Measurements from ENCODE around the gene TAF6L. TPM values are rescaled to one million over a fixed set of nuclear protein-coding genes. Genes with fewer than 3 reads are reported as not detected.

The TAF6L gene
- total and polyA plus RNA-seq, 9 of the 15 experiments (the other 6 are each of a cell fraction or from before 2014, with no cell fraction given): 0.04 to 45.5 (median 20.8) TPM

GRCh38 chr11:62787005-62787759 lies 16.0 kb downstream of the TAF6L start, which contains the start of gene TMEM179B:
Gene TMEM179B (plus strand): TSS chr11:62787402. CDS start chr11:62787432, 30 bp downstream.
- BruUV-seq (replicated peaks): no TSS peak
- peak within 1 kb of the TSS; percentile 82 for H2AFZ ChIP-seq (ENCODE audit: low read depth, low read length)
- peak; percentile 80; the same call in 1 of the 2 replicates for TF ChIP-seq ZFP91 (CRISPR knock-in tag; IDR thresholded peaks at IDR 0.05)
- TF ChIP-seq ZMIZ1 (IDR thresholded peaks at IDR 0.05; ENCODE audit: low read depth in 2 of 2, low read length in 2 of 2): peak in 1 of 2 experiments; percentile 21; a peak in 1 of 4 replicates
- TF ChIP-seq ARNT (IDR thresholded peaks at IDR 0.05): no peak
- TF ChIP-seq NRF1 (conservative IDR thresholded peaks at IDR 0.05 in 1 of 2, IDR thresholded peaks at IDR 0.05 in 1 of 2): peak; percentile 82 to 86
- no peak for TF ChIP-seq GTF2B (IDR thresholded peaks at IDR 0.05; ENCODE audit: extremely low read depth, insufficient read length)
- 0 out of 2 replicates have a peak, but pooled peaks have one; percentile 10 for TF ChIP-seq ZNF280B (CRISPR knock-in tag; IDR thresholded peaks at IDR 0.05)
- peak; percentile 72 for TF ChIP-seq ETV1 (tag; conservative IDR thresholded peaks at IDR 0.05; ENCODE audit: low read depth)
- TF ChIP-seq ESRRA (IDR thresholded peaks at IDR 0.05; ENCODE audit: borderline replicate concordance, low read depth): peak; percentile 60; the same call in 1 of the 2 replicates
- peak; percentile 10; the same call in 1 of the 2 replicates for TF ChIP-seq ZNF695 (CRISPR knock-in tag; IDR thresholded peaks at IDR 0.05)

More at GRCh38 chr11:62787005-62787759, 16.0 kb downstream of the TAF6L start, which contains the start of gene TMEM179B:
- Histone ChIP-seq H3K27me3 (ENCODE audit: control insufficient read depth in 2 of 2, insufficient read depth in 2 of 2, low read length in 2 of 2) (no peaks in the 10 kb centered on the region), H3K4me1 (replicated peaks in 1 of 2; ENCODE audit: control insufficient read depth in 2 of 2, insufficient read depth in 2 of 2, low read length in 2 of 2) (peaks cover 27 to 29% of the 10 kb centered on the region in 2 experiments), H3K27ac (ENCODE audit: extremely low read depth, low read depth, low read length) (peak within 1 kb of the TSS; percentile 92), H3K9ac (ENCODE audit: insufficient read depth in 1 of 2, low read depth in 2 of 2, low read length in 2 of 2) (peak within 1 kb of the TSS; percentile 68 to 99), H3K79me2 (ENCODE audit: control insufficient read depth, insufficient read depth, low read length) (peaks cover 57% of the 10 kb centered on the region), H3K36me3 (ENCODE audit: control insufficient read depth, insufficient read depth, low read length) (peaks cover 52% of the 10 kb centered on the region; the same call in 2 of the 3 replicates), H3K9me3 (replicated peaks; ENCODE audit: control insufficient read depth, insufficient read depth, low read depth, low read length) (no peaks in the 10 kb centered on the region), H3K4me2 (ENCODE audit: insufficient read depth, low read length) (peak within 1 kb of the TSS; percentile 92), H3K4me3 (peak within 1 kb of the TSS; percentile 82), H4K20me1 (replicated peaks; ENCODE audit: control insufficient read depth, insufficient read depth, low read length) (no peaks in the 10 kb centered on the region), H3K9me1 (ENCODE audit: control insufficient read depth, insufficient read depth, low read length) (no peaks in the 10 kb centered on the region)
- FAIRE-seq: peak; percentile 84
- intact Hi-C loops (cut with micrococcal nuclease) (loop anchor here (1.0 to 2.0 kb wide), 6 partner anchors 46 to 238 kb away; partner anchors contain the start of genes HNRNPUL2, SLC3A2, STX5 and TEX54), in situ Hi-C loops (cut with MboI) (no loop called here)
- 1% methylated on average over 84 of the region's 88 CpGs for whole genome bisulfite sequencing (ENCODE audit: insufficient coverage, low coverage, missing lambda C conversion rate)
- ChIA-PET CTCF (ENCODE audit: low intra/inter-chr PET ratio) (interaction anchor here (0.6 to 4.5 kb wide), 10 partner anchors 54 to 392 kb away, joined by 3 to 51 read pairs (median 4); partner anchors contain the start of genes SLC3A2 and TTC9C), POLR2A (interaction anchor here (0.5 to 11.4 kb wide), 34 partner anchors 7 to 903 kb away, joined by 3 to 116 read pairs (median 4); partner anchors contain the start of genes C11orf98, CSKMT, HNRNPUL2 and LBHD1)
- ATAC-seq: peak; percentile 80
- DNase-seq (ENCODE audit: extremely low read depth in 1 of 4, low spot score in 3 of 4): peak; percentile 83 to 99 (median 90)
